ENCODE results near the gene TMEM126B.

DNA sequence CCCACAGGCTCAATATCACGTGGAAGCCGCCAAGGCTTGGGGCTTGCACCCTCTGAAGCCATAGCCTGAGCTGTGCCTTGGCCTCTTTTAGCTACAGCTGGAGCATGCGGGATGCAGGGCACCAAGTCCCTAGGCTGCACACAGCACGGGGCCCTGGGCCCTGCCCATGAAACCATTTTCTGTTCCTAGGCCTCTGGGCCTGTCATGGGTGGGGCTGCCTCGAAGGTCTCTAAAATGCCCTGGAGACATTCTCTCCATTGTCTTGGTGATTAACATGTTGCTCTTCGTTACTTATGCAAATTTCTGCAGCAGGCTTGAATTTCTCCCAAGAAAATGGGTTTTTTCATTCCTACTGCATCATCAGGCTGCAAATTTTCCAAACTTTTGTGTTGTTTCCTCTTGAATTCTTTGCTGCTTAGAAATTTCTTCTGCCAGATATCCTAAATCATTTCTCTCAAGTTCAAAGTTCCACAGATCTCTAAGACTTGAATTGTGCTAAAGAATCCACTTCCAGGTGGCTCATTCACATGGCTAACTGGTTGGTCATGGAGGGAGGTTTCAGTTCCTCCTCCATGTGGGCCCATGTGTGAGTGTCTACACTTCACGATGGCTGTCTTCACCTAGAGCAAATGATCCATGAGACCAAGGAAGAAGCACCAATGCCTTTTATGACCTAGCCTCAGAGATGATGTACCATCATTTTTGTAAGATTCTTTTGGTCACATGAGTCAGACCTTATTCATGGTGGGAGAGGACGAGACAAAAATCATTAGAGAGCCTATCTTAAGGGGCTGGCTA lies 43.9 kb downstream of the TMEM126B start:
- TF ChIP-seq POLR2A (IDR thresholded peaks at IDR 0.05; ENCODE audit: low read length): no peak
- TF ChIP-seq GATA1 (IDR thresholded peaks at IDR 0.05; ENCODE audit: low read depth, low read length): no peak
